HG03025 (cell line): ENCODE results near the gene SBNO2.
"Not testable (repeated sequence)": the region's sequence is repeated elsewhere in the genome, so short reads cannot be mapped to it uniquely, and the experiment has no call there.

Experiments used
- ATAC-seq: cut with Tn5 transposase; IDR thresholded peaks from one replicate; pipeline ENCODE4 v1.9.1; 2021; ENCODE audit warnings: mild to moderate bottlenecking, moderate library complexity; ENCODE audit not compliant: unreplicated experiment, low FRiP score

SBNO2 gene

DNA sequence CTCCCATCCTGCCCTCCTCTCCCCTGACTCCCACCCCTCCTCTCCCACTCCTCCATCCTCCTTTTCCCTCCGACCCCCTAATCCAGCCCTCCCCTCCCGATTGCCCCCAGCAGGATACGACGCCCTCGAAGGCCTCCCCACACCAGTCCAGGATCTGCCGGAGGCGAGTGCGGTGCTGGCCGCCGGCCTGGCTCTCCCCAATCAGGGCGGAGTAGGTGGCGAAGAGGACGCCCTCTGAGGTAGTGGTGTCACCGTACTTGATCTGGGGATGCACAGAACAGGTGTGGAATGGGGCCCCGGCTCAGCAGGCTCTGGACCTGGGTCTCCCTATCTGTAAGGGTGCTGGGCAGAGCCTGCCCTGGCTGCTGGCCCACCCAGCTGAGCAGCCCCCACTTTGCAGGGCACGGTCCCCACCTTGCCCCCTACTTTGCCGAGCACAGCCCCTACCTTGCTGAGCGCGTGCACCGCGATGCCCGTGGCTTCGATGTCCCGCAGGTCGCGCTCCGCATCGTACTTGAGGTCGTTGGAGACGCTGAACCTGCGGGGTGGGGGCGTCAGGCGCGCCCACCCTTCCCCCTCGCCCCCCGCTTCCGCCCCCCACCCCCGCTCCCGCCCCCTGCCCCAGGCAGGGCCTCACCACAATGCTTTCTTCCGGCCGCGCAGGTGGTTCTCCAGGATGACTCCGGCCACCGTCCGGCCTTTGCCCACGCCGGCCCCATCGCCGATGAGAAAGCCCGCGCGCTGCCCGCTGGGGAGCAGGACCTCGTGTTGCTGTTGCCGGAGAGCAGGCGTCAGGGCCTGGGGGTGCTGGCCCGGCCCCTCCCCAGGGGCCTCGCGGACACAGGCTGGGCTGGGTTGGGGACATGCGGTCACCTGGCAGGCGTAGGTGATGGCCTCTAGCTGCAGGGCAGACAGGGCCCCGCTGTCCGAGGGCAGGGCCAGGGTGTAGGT is 51.8 kb downstream of the SBNO2 start:
- ATAC-seq = no peak

GRCh38 chr19:1121395-1121794 is 52.7 kb downstream of the SBNO2 start:
- ATAC-seq = no peak

GRCh38 chr19:1119475-1120217 is 54.4 kb downstream of the SBNO2 start:
- no peak for ATAC-seq

GRCh38 chr19:1118999-1119398 is 55.1 kb downstream of the SBNO2 start:
- no peak for ATAC-seq

- no peak for ATAC-seq
Measured at GRCh38 chr19:1117654-1118053, 56.4 kb downstream of the SBNO2 start.

DNA sequence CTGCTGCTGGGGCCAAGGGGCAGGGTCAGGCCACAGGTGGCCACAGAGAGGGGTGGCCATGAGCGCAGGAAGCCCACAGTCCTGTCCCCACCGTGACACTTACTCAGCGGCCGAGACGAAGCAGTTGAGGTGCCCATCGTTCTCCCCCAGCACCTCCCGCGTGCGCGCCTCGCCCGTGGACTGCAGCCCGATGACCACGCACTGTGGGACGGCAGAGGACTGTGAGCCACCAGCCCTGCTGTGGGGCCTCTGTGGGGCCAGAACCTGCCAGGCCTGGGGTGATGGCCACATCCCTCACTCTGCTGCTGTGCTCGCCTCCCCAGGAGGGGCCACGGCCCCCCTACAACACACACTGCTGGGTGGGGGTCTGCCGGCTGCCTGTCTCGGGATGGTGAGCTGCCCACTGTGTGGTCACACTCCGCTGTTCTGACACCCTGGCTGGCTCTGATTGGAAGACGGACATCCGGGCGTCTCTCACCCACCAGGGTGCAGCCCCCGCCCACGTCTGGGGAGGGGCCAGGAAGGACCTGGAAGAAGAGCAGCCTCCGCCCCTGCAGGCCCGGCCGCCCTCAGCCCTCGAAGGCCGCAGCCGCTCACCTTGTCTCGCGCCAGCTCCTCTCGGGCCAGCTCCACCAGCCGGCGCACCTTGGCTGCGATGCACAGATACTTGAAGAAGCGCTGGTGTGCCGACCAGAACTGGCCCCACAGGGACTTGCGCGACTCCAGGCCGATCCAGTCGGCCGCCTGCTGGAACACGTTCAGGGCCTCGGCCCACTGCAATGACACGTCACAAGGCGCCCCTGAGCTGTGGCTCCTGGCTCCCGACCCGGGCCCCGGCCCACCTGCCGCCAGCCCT is 57.1 kb downstream of the SBNO2 start:
- ATAC-seq = no peak

DNA sequence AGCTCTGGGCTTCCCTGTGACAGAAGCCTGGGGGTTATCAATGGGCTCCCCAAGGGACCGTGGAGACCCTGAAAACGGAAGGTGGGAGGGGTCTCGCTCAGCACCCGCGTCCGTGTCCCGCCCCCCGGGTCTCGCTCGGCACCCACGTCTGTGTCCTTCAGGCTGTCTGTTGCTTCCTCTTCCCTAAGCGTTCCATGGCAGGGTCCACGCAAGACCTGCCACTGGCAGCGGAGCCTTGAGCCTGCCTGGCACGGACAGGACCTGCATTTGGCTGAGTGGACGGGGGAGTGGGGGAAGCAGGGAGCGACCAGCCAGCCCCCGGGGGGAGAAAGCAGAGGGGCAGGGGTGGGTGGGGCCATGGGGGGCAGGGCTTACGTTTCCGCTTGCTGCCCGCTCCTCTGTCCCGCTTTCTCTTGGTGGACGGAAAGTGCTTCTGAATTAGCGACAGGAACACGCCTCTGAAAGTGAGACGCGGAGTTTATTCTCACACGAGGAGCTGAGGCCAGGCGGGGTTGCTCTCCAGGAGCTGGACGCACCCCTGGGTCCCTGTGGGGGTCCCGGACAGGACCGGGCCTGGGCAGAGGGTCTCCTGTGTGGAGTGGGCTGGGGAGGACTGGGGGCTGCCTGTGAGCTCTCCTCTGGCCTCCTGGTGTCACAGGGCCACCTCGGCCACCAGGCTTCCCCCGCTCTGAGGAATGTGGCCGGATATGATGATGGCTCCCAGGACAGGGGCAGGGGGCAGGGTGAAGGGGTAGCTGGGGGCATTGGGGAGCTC is 58.2 kb downstream of the SBNO2 start:
- no peak for ATAC-seq

GRCh38 chr19:1114728-1115127 is 59.3 kb downstream of the SBNO2 start:
- ATAC-seq = not testable (repeated sequence)

DNA sequence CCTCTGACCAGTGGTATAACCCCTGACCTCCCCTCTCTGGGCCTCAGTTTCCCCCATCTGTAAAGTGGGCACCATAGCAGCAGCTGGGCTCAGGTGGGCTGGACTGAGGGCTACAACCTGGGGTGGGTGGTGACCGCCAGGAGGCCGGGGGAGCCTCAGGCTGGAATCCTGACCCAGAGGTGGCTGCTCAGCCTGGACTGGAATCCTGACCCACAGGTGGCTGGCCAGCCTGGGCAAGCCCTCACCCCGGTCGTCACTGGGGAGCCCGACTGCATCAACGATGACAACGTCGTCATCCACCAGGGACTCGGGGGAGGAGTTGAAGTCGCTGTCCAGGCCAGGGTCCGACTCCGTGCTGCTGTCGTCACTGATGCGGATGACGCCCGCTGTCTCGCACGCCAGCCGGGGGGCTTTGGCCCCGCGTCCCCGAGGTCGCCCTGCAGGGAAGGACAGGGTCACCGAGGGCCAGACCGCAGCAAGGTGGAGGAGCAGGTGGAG is 60.0 kb downstream of the SBNO2 start:
- ATAC-seq = no peak

- ATAC-seq = no peak
Measured at GRCh38 chr19:1113030-1113985, 60.8 kb downstream of the SBNO2 start.

- ATAC-seq = no peak
Measured at GRCh38 chr19:1112268-1113029, 61.6 kb downstream of the SBNO2 start.

GRCh38 chr19:1111641-1112267 is 62.3 kb downstream of the SBNO2 start:
- ATAC-seq = no peak

GRCh38 chr19:1110809-1111640 is 63.0 kb downstream of the SBNO2 start:
- no peak for ATAC-seq

DNA sequence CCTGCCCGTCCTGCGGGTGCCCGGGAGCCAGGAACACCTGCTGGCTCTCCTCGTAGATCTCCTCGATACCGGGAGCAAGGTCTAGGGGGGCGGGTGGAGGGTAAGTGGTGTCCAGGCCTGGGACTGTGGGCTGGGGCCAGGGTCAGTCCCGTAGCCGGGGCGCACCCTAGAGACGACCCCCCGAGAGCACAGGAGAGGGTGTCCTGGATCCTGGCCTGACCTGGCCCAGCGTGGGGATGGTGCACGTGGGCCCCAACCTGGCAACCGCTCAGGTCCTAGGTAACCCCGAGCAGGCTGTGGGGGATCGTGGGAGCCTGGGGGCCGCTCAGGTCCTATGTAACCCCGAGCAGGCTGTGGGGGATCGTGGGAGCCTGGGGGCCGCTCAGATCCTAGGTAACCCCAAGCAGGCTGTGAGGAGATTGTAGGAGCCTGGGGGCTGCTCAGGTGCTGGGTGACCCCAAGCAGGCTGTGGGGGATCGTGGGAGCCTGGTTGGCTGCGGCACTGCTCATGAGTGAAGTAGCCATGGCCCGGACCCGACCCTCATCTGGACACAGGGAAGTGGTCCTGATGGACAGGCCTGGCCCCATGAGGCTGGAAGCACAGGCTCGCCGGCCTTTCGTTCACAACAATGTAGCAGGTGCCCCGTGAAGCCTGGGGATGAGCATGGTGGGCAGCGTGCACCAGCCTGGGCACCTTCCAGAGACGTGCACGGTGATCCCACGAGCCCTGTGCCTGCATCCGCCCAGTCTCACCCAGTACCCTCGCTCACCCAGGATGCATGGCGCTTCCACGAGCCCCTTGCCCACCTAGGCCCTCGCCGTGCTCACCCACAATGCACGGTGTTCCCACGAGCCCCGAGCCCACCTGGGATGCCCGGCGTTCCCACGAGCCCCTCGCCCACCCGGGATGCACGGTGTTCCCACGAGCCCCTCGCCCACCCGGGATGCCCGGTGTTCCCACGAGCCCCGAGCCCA is 64.1 kb downstream of the SBNO2 start:
- ATAC-seq = no peak

GRCh38 chr19:1109032-1109551 is 65.0 kb downstream of the SBNO2 start:
- ATAC-seq = no peak
